ENCODE data around the gene CACNA2D2. TPM values are rescaled to one million over a fixed set of nuclear protein-coding genes. Genes with fewer than 3 reads are reported as not detected.

CACNA2D2 gene
- total and polyA plus RNA-seq, 7 donors, result 0.49 to 1.7 (median 1.1) TPM; not detected in 1

DNA sequence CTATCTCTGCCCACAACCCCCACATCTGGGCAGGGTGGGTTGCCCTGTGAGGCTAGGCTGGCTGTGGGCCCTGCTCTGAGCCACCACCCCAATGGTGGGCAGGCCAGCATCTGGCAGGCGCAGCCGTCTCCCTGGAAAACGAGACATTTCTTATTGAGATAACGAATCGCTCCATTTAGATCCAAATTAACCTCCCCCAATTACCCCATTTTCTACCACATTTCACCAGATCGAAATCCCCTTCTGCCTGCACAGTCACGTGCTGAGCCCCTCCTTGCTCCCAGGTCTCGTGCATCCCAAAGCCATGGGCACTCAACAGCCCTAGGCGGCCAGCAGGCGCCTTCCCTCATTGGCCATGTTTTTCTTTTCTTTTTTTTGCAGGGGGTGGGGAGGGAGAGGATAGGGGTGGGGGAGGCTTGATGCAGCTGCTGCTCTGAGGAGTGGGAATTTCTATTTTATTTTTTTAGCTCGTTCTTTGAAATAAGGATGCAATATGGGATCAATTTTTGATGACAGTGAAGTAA, 91.1 kb downstream of the CACNA2D2 start:
- H3K27me3 ChIP-seq, result no peaks in the 10 kb centered on the region
- H3K27ac ChIP-seq, result no peak overlapping the region
- H3K36me3 ChIP-seq, result no peaks in the 10 kb centered on the region
- no peaks in the 10 kb centered on the region for H3K4me1 ChIP-seq
- DNase-seq, result no peak
- intact Hi-C loops (cut with DNase I), result no loop called here
- H3K4me3 ChIP-seq, result no peak overlapping the region
- 81 to 89% methylated on average over 11 of the region's 11 CpGs for WGBS, 2 donors
- H3K9me3 ChIP-seq, result no peaks in the 10 kb centered on the region
- TF ChIP-seq POLR2AphosphoS5 (IDR thresholded peaks at IDR 0.05) (no peak), EP300 (IDR thresholded peaks at IDR 0.05) (no peak), POLR2A (IDR thresholded peaks at IDR 0.05) (no peak)
- TF ChIP-seq, protein P1, sequence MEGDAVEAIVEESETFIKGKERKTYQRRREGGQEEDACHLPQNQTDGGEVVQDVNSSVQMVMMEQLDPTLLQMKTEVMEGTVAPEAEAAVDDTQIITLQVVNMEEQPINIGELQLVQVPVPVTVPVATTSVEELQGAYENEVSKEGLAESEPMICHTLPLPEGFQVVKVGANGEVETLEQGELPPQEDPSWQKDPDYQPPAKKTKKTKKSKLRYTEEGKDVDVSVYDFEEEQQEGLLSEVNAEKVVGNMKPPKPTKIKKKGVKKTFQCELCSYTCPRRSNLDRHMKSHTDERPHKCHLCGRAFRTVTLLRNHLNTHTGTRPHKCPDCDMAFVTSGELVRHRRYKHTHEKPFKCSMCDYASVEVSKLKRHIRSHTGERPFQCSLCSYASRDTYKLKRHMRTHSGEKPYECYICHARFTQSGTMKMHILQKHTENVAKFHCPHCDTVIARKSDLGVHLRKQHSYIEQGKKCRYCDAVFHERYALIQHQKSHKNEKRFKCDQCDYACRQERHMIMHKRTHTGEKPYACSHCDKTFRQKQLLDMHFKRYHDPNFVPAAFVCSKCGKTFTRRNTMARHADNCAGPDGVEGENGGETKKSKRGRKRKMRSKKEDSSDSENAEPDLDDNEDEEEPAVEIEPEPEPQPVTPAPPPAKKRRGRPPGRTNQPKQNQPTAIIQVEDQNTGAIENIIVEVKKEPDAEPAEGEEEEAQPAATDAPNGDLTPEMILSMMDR (IDR thresholded peaks at IDR 0.05), result no peak

DNA sequence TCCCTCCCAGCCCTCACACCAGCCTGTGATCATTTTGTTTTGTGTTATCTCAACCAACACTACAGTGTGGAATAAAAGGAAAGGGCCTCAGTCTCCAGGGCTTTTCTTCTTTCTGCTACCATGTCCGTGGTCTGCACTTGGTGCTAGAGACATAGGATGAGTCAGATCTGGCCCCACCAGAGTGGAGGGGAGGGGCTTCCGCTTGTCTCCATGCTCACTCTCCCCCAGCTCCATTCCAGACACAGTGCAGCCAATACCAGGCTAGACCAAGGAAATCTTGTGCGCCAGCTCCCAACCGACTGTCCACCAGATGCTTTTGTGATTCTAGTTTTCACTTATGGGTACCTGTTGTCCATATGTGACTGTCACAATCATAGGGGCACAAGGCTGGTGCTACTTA, 92.2 kb downstream of the CACNA2D2 start:
- H3K27ac ChIP-seq, result no peak overlapping the region
- H3K27me3 ChIP-seq, result no peaks in the 10 kb centered on the region
- TF ChIP-seq POLR2AphosphoS5 (IDR thresholded peaks at IDR 0.05) (no peak), POLR2A (IDR thresholded peaks at IDR 0.05) (no peak)
- TF ChIP-seq, protein P1 (IDR thresholded peaks at IDR 0.05), result no peak
- H3K4me3 ChIP-seq, result no peak overlapping the region
- no peak for DNase-seq
- no peaks in the 10 kb centered on the region for H3K36me3 ChIP-seq
- intact Hi-C loops (cut with DNase I), result no loop called here
- H3K9me3 ChIP-seq, result no peaks in the 10 kb centered on the region
- WGBS, 2 donors, result 84 to 85% methylated on average over 4 of the region's 4 CpGs
- H3K4me1 ChIP-seq, result no peaks in the 10 kb centered on the region

DNA sequence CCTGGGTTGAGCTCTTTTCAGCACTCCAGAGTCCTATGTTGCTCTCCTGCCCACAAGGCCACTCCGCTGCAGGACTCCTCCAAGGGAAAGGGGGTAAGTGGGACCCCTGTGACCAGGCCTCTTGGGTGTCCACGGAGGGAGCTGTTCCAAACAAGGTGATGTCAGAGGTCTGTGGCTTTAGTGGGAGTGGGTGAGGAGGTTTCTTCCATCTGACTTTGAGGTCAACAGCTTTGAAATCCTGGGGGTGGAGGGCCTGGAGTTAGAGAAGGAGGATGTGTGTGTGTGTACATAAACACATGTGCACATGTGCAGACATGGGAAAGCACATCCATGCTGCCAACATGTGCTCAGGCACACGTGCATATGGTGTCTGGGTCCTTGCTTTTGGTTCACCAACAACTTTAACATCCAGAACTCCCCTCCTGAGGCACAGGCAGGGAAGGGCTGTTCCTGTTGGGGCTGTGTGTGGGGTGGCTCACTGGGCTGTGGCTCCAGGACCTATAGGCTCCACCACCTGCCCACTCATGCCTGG, 92.8 kb downstream of the CACNA2D2 start:
- H3K36me3 ChIP-seq, result no peaks in the 10 kb centered on the region
- 79 to 83% methylated on average over 3 of the region's 3 CpGs for WGBS, 2 donors
- H3K4me3 ChIP-seq, result no peak overlapping the region
- H3K9me3 ChIP-seq, result no peaks in the 10 kb centered on the region
- no peak for TF ChIP-seq EP300 (IDR thresholded peaks at IDR 0.05)
- TF ChIP-seq POLR2AphosphoS5 (IDR thresholded peaks at IDR 0.05), result no peak
- TF ChIP-seq POLR2A (IDR thresholded peaks at IDR 0.05), result no peak
- TF ChIP-seq, protein P1 (IDR thresholded peaks at IDR 0.05), result no peak
- no peaks in the 10 kb centered on the region for H3K27me3 ChIP-seq
- intact Hi-C loops (cut with DNase I), result no loop called here
- DNase-seq, result no peak
- H3K4me1 ChIP-seq, result no peaks in the 10 kb centered on the region
- no peak overlapping the region for H3K27ac ChIP-seq

DNA sequence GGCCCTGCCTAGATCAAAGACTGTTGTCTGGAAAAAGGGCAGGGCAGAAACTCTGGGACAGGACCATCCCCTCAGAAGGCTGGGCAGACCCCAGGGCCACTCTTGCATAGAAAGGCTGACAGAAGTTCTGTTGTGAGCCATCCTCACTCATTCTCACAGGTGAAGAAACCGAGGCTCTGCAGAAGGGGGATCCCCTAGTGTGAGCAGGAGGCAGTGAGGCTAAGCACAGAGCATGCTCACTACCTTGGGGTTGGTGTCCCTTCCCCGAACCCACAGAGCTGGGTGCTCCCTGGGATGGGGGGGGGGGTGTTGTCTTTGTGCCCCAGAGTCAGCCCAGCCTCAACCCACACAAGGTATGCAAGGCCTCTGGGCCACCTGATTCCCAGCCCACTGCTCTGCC, 93.2 kb downstream of the CACNA2D2 start:
- intact Hi-C loops (cut with DNase I), result no loop called here
- DNase-seq, result no peak
- Histone ChIP-seq H3K4me3 (no peak overlapping the region), H3K4me1 (no peaks in the 10 kb centered on the region), H3K27me3 (no peaks in the 10 kb centered on the region), H3K36me3 (no peaks in the 10 kb centered on the region), H3K9me3 (no peaks in the 10 kb centered on the region), H3K27ac (no peak overlapping the region)
- WGBS, 2 donors, result 72 to 77% methylated on average over 2 of the region's 2 CpGs
- no peak for TF ChIP-seq EP300 (IDR thresholded peaks at IDR 0.05)
- no peak for TF ChIP-seq POLR2AphosphoS5 (IDR thresholded peaks at IDR 0.05)
- TF ChIP-seq POLR2A (IDR thresholded peaks at IDR 0.05), result no peak
- TF ChIP-seq, protein P1 (IDR thresholded peaks at IDR 0.05), result no peak

DNA sequence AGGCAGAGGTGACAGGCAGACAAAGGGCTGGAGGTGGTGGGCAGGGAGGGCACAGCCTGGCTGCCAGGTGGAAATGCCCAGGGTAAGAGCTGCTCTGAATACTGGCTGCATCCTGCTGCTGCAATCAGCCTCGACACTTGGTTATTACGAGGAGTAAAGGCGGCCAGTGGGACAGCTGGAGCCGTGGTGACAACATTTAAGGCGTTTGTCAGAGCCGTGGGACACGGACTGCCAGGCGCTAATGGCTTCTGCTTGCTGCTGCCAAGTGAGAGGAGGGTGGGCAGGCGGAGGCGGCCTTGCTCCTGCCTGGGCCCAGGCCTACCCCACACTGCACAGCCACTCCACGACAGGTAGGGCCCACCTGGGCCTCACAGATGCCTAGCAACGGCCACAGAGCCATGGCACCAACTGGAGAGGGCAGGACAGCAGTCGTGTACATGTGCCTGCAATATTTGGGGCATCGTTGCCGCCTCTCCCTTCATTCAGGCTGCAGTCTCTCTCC, 94.9 kb downstream of the CACNA2D2 start:
- Histone ChIP-seq H3K4me1 (no peaks in the 10 kb centered on the region), H3K27ac (no peak overlapping the region), H3K27me3 (no peaks in the 10 kb centered on the region), H3K36me3 (no peaks in the 10 kb centered on the region), H3K4me3 (no peak overlapping the region), H3K9me3 (no peaks in the 10 kb centered on the region)
- 72 to 78% methylated on average over 15 of the region's 15 CpGs for WGBS, 2 donors
- DNase-seq, result no peak
- intact Hi-C loops (cut with DNase I), result no loop called here
- TF ChIP-seq POLR2AphosphoS5 (IDR thresholded peaks at IDR 0.05) (no peak), POLR2A (IDR thresholded peaks at IDR 0.05) (no peak)
- TF ChIP-seq, protein P1 (IDR thresholded peaks at IDR 0.05), result no peak
